ENCODE data around the gene OXT.

DNA sequence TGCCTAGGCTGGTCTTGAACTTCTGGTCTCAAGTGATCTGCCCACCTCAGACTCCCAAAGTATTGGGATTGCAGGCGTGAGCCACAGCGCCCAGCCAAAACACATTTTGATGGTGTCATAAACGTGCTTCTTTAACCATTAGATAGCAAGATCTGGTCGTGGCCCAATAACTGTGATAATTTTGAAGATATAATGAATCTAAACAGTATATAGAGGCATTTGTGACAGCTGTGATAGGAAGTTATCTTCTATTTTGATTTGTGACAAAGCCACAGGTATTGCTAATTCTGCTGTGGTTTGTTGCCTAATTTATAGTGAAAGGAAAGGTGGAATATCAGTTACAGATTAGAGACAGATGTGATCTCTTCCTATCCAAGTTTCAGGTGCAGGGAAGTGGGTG, 695 bp upstream of the OXT start:
- TF ChIP-seq, protein P1, sequence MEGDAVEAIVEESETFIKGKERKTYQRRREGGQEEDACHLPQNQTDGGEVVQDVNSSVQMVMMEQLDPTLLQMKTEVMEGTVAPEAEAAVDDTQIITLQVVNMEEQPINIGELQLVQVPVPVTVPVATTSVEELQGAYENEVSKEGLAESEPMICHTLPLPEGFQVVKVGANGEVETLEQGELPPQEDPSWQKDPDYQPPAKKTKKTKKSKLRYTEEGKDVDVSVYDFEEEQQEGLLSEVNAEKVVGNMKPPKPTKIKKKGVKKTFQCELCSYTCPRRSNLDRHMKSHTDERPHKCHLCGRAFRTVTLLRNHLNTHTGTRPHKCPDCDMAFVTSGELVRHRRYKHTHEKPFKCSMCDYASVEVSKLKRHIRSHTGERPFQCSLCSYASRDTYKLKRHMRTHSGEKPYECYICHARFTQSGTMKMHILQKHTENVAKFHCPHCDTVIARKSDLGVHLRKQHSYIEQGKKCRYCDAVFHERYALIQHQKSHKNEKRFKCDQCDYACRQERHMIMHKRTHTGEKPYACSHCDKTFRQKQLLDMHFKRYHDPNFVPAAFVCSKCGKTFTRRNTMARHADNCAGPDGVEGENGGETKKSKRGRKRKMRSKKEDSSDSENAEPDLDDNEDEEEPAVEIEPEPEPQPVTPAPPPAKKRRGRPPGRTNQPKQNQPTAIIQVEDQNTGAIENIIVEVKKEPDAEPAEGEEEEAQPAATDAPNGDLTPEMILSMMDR (conservative IDR thresholded peaks at IDR 0.05; ENCODE audit: low read length): no peak
- TF ChIP-seq EZH2phosphoT487 (IDR thresholded peaks at IDR 0.05; ENCODE audit: borderline replicate concordance): no peak

Measured in Loucy (cell line).